ENCODE data around the gene CAMKK2.

GRCh38 chr12:121323908-121324307, 27.4 kb upstream of the CAMKK2 start:
- no peak for TF ChIP-seq CTCF (conservative IDR thresholded peaks at IDR 0.05; ENCODE audit: low read length)
- TF ChIP-seq EZH2phosphoT487 (IDR thresholded peaks at IDR 0.05; ENCODE audit: borderline replicate concordance, low read depth, low read length): no peak
